Osteoblast (primary cell): Measurements from ENCODE around the gene ADGRG6. TPM values are rescaled to one million over a fixed set of nuclear protein-coding genes. Genes with fewer than 3 reads are reported as not detected.

ENCODE experiments used
- DNase-seq: peaks from one replicate; pipeline ENCODE4 v3.0.0; 2011; ENCODE audit warnings: low spot score, mixed read lengths; ENCODE audit not compliant: insufficient read length; ENCODE audit errors: missing footprints
- H2AFZ ChIP-seq: 2 replicates; pipeline ENCODE4 v1.6.0; 2011; ENCODE audit warnings: mild to moderate bottlenecking, low read length
- H3K27ac ChIP-seq: 2 replicates; pipeline ENCODE4 v1.5.1; 2011; ENCODE audit warnings: mild to moderate bottlenecking, low read depth, low read length, moderate library complexity
- H3K27me3 ChIP-seq: 2 replicates; pipeline ENCODE4 v1.6.0; 2012; ENCODE audit warnings: mild to moderate bottlenecking, control low read depth, inconsistent platforms, low read length, moderate library complexity; ENCODE audit not compliant: insufficient read depth
- H3K36me3 ChIP-seq: 2 replicates; pipeline ENCODE4 v1.5.1; 2011; ENCODE audit warnings: mild to moderate bottlenecking, low read length, control low read depth, moderate library complexity; ENCODE audit not compliant: insufficient read depth
- H3K4me1 ChIP-seq: 2 replicates; pipeline ENCODE4 v1.5.1; 2011; ENCODE audit warnings: mild to moderate bottlenecking, low read length, control low read depth, moderate library complexity; ENCODE audit not compliant: insufficient read depth
- H3K4me2 ChIP-seq: 2 replicates; pipeline ENCODE4 v1.6.0; 2011; ENCODE audit warnings: mild to moderate bottlenecking, low read length; ENCODE audit not compliant: insufficient read depth
- H3K4me3 ChIP-seq: fragments of 200-600 bp; sonication (generic); 3 replicates; pipeline ENCODE4 v1.5.1; 2012; ENCODE audit warnings: mild to moderate bottlenecking, low read length, inconsistent platforms; ENCODE audit not compliant: insufficient read depth
- H3K79me2 ChIP-seq: 2 replicates; pipeline ENCODE4 v1.6.0; 2012; ENCODE audit warnings: mild to moderate bottlenecking, low read length, control low read depth, inconsistent platforms; ENCODE audit not compliant: insufficient read depth
- H3K9me3 ChIP-seq: 2 replicates; pipeline ENCODE4 v1.5.1; 2011; ENCODE audit warnings: low read depth, low read length, control low read depth
- H4K20me1 ChIP-seq: 2 replicates; pipeline ENCODE4 v1.6.0; 2012; ENCODE audit warnings: mild to moderate bottlenecking, low read length, control low read depth; ENCODE audit not compliant: insufficient read depth
- CTCF ChIP-seq: IDR thresholded peaks from 2 replicates; pipeline ENCODE4 v1.5.1; 2011; ENCODE audit warnings: mild to moderate bottlenecking, low read depth, low read length, moderate library complexity; ENCODE audit errors: extremely low read depth
- total RNA-seq: library from RNA; depleted of rRNA; stranded (reverse); fragments of >200 nt; gene quantifications from 2 replicates; pipeline ENCODE4 v1.2.3, GENCODE V29; 2012

The ADGRG6 gene
- total RNA-seq, 1 donor: 0.36 TPM

GRCh38 chr6:142258757-142259156, 43.0 kb upstream of the ADGRG6 start:
- Histone ChIP-seq H3K27ac (no peak overlapping the region), H3K4me3 (no peak overlapping the region), H3K36me3 (no peaks in the 10 kb centered on the region), H3K4me2 (no peak overlapping the region), H3K79me2 (no peaks in the 10 kb centered on the region), H3K9me3 (no peaks in the 10 kb centered on the region), H2AFZ (no peak overlapping the region), H4K20me1 (no peaks in the 10 kb centered on the region), H3K27me3 (peaks cover 3% of the 10 kb centered on the region), H3K4me1 (no peaks in the 10 kb centered on the region)
- DNase-seq: no peak
- no peak for TF ChIP-seq CTCF

DNA sequence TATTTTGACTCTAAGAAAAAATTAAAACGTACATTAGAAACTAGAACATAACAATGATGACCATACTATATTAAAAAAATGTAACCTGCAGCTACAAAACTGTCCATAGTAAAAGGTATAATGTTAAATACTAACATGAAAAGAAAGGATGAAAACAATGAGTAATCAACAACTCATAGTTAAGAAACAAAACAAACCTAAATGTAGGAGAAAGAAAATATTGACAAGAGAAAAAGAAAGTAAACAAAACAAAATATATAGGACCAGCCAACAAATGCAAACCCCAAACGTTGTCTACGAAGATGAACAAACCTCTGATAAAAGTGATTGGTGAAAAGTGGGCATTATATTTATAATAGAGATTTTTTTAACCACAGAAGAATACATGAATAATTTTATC, 41.1 kb upstream of the ADGRG6 start:
- H4K20me1 ChIP-seq: no peaks in the 10 kb centered on the region
- TF ChIP-seq CTCF: no peak
- no peaks in the 10 kb centered on the region for H3K36me3 ChIP-seq
- no peak overlapping the region for H3K4me2 ChIP-seq
- no peak overlapping the region for H2AFZ ChIP-seq
- H3K27ac ChIP-seq: no peak overlapping the region
- H3K4me1 ChIP-seq: no peaks in the 10 kb centered on the region
- peaks cover 7% of the 10 kb centered on the region for H3K27me3 ChIP-seq
- no peaks in the 10 kb centered on the region for H3K9me3 ChIP-seq
- H3K79me2 ChIP-seq: no peaks in the 10 kb centered on the region
- no peak for DNase-seq
- H3K4me3 ChIP-seq: no peak overlapping the region

DNA sequence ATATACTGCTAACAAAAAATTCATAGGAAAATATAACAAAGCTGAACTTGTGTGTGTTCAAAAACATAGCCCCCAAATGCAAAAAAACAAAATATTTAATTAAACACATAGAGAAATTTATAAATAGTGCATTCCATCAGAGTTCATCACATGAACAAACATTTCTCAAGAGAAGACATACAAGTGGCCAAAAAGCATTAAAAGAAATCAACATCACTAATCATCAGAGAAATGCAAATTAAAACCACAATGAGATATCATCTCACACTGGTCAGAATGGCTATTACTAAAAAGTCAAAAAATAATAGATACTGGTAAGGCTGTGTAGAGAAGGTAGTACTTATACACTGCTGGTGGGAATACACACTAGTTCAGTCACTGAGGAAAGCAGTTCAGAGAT, 39.6 kb upstream of the ADGRG6 start:
- Histone ChIP-seq H3K79me2 (no peaks in the 10 kb centered on the region), H3K27me3 (peaks cover 7% of the 10 kb centered on the region), H3K36me3 (no peaks in the 10 kb centered on the region), H3K4me2 (no peak overlapping the region), H3K9me3 (no peaks in the 10 kb centered on the region), H3K27ac (no peak overlapping the region), H2AFZ (no peak overlapping the region), H3K4me3 (no peak overlapping the region), H4K20me1 (no peaks in the 10 kb centered on the region), H3K4me1 (no peaks in the 10 kb centered on the region)
- no peak for DNase-seq
- TF ChIP-seq CTCF: no peak

- no peak overlapping the region for H2AFZ ChIP-seq
- H3K4me3 ChIP-seq: no peak overlapping the region
- no peaks in the 10 kb centered on the region for H3K9me3 ChIP-seq
- peaks cover 9% of the 10 kb centered on the region for H3K27me3 ChIP-seq
- H3K27ac ChIP-seq: no peak overlapping the region
- no peaks in the 10 kb centered on the region for H3K4me1 ChIP-seq
- no peaks in the 10 kb centered on the region for H3K79me2 ChIP-seq
- no peak for DNase-seq
- no peak for TF ChIP-seq CTCF
- no peak overlapping the region for H3K4me2 ChIP-seq
- no peaks in the 10 kb centered on the region for H3K36me3 ChIP-seq
- H4K20me1 ChIP-seq: no peaks in the 10 kb centered on the region
Observed at GRCh38 chr6:142265476-142265875, 36.3 kb upstream of the ADGRG6 start.
